Stimulated activated CD8-positive, alpha-beta memory T cell treated with anti-CD3 and anti-CD28 coated beads, Interleukin-2, amount 100 ng/mL, for 48 hours (primary cell): Measurements from ENCODE around the gene ACTN4.
A peak's percentile ranks its signal among the peaks of the same experiment; 100 is the strongest.

ENCODE experiments used
- DNase-seq, 2 donors: peaks; one replicate each; pipeline ENCODE4 v3.0.0-alpha.2; 2020; ENCODE audit warnings: low read depth in 2 of 2

ACTN4 gene

GRCh38 chr19:38678217-38678890 is 30.9 kb downstream of the ACTN4 start:
- no peak for DNase-seq

GRCh38 chr19:38678891-38679494 is 31.5 kb downstream of the ACTN4 start:
- no peak for DNase-seq

- DNase-seq = no peak
These were observed 32.4 kb downstream of the ACTN4 start for GRCh38 chr19:38679839-38680238.

- DNase-seq = no peak
These were observed 34.9 kb downstream of the ACTN4 start for GRCh38 chr19:38682195-38682867.

- no peak for DNase-seq
These were observed 35.5 kb downstream of the ACTN4 start for GRCh38 chr19:38682872-38683392.

- DNase-seq = peak; percentile 39 to 50
These were observed 36.1 kb downstream of the ACTN4 start for GRCh38 chr19:38683393-38684077.

- peak; percentile 21 to 45 for DNase-seq
These were observed 36.8 kb downstream of the ACTN4 start for GRCh38 chr19:38684078-38684861.

GRCh38 chr19:38684862-38685665 is 37.6 kb downstream of the ACTN4 start:
- no peak for DNase-seq

- DNase-seq = no peak
These were observed 38.4 kb downstream of the ACTN4 start for GRCh38 chr19:38685666-38686529.

- DNase-seq = peak; percentile 10 to 26
These were observed 39.1 kb downstream of the ACTN4 start for GRCh38 chr19:38686530-38686888.

- no peak for DNase-seq
These were observed 40.5 kb downstream of the ACTN4 start for GRCh38 chr19:38687837-38688378.

GRCh38 chr19:38690146-38690545 is 42.7 kb downstream of the ACTN4 start:
- no peak for DNase-seq

GRCh38 chr19:38690832-38691231 is 43.4 kb downstream of the ACTN4 start:
- no peak for DNase-seq

GRCh38 chr19:38691938-38692457 is 44.5 kb downstream of the ACTN4 start:
- no peak for DNase-seq

GRCh38 chr19:38692458-38693379 is 45.3 kb downstream of the ACTN4 start:
- DNase-seq = no peak

GRCh38 chr19:38693380-38694223 is 46.2 kb downstream of the ACTN4 start:
- DNase-seq = no peak

- DNase-seq = no peak
These were observed 47.9 kb downstream of the ACTN4 start for GRCh38 chr19:38695317-38695683.
